ENCODE results near the gene GJA8. TPM values are rescaled to one million over a fixed set of nuclear protein-coding genes. Genes with fewer than 3 reads are reported as not detected.

GJA8 gene
- not detected in 2 replicates for total RNA-seq

DNA sequence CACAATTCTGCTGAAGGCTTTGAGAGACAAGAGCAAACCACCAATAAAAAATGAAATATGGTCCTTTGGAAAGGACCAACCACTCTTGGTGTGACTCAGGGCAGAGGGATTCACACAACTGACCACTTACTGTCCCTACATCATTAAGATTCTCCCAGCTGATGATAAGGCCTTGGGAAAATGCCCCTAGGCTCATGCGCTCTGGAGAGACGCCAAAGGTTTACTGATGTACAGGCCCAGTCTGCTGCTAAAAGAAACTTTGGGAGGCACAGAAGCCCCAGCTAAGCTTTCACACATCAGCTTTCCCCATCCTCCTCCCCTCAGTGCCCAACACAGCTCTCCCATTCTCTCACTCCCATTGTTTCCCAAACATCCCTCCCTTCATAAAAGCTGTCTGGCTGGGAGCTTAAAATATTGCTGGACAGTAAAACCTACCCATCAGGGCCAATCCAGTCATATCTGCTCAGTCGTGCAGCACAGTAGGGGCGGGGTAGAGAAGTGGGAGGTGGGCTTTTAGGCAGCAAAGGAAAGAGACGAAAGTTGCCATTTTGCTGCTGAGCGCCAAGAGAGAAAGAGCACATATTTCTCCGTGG is at the start of gene GJA8:
TSS of gene GJA8 (plus strand) at position 543 of the 593 bp plus-strand sequence. CDS start 5,161 bp downstream, outside the sequence.

DNA sequence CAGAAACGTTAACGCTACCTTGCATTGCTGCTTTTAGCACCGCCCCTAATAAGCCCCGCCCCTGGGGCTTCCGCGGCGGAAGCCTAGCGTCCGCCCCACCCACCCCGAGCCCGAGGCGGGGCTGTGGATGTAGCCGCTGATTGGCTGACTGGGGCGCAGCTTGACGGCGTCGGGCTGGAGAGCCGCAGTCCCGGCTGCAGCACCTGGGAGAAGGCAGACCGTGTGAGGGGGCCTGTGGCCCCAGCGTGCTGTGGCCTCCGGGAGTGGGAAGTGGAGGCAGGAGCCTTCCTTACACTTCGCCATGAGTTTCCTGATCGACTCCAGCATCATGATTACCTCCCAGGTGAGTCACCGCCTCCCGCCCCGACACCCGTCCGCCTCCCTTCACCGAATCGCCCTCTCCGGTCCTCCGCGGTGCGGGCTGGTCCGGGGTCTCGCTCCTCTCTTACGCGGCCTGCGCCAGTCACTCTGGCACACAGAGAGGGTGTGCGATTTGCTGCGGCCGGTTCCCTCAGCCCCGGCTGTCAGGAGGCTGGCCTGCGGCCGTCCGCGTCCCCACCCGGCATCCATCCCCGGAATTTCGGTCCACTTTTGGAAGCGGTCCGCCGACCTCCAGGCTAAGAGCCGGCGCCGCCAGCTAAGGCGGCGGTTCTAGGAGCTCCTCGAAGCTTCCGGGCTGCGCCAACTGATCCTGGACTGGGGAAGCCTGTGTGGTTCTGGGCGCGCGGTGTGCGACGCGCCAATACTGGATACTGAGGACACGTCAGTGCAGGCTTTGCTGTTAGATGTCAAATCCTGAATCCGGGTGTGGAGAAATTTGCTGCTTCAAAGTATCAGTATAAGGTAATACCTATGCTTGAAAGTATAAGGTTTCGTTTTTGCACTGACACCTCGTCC is 25.9 kb downstream of the GJA8 start, which contains the start of gene GPR89B:
TSS of gene GPR89B (plus strand) at position 185 of the 897 bp plus-strand sequence. CDS start at position 302, 117 bp downstream.

Other genes with a start within 250 kb of the GJA8 start
- gene ACP6, start 232.3 kb upstream of the GJA8 start, total RNA-seq: 2.7 and 6.6 TPM in 2 replicates
- gene GJA5, start 142.2 kb upstream of the GJA8 start, total RNA-seq: 0.24 TPM in 1 of 2 replicates, not detected in the other
- gene GPR89B, start 25.6 kb downstream of the GJA8 start, total RNA-seq: 13.3 and 20.5 TPM in 2 replicates
- gene NBPF11, start 249.5 kb downstream of the GJA8 start, total RNA-seq: 2.7 and 3.0 TPM in 2 replicates